ENCODE results near the gene MYO3B. TPM values are rescaled to one million over a fixed set of nuclear protein-coding genes. Genes with fewer than 3 reads are reported as not detected.

MYO3B gene
- total and polyA plus RNA-seq, 2 donors (not counting 3 experiments of a cell fraction or from before 2014, with no cell fraction given), result 0.03 TPM; not detected in 1

DNA sequence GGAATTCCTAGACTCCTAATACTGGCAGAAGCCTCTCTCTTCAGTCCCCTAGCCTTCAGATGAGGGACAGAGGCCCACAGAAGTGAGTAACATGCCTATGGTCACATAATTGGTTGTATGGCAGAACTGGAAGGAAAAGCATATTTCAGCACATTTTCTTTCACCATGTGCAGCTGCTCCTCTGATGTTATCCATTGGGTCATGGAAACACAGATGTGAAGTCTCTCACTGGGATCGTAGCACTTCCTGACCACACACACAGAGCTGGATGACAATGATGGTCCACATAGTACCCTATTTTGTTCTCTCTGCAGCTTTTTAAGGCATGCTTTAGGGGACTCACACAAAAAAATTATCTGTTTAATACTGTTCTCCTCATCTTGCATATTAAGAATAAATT is 24.5 kb downstream of the MYO3B start:
- H3K27ac ChIP-seq (ENCODE audit: insufficient read depth, low read depth, low read length), result no peak overlapping the region
- peaks cover 5 to 7% of the 10 kb centered on the region in 2 experiments for H3K27me3 ChIP-seq (ENCODE audit: control insufficient read depth in 2 of 2, insufficient read depth in 2 of 2, low read length in 2 of 2)
- no peak overlapping the region for H3K4me3 ChIP-seq (replicated peaks in 1 of 3; ENCODE audit: insufficient read depth in 1 of 3, low read depth in 1 of 3, low read length in 3 of 3)
- no peaks in the 10 kb centered on the region for H3K9me1 ChIP-seq (replicated peaks; ENCODE audit: control insufficient read depth, extremely low read depth, insufficient read depth, low read length)
- dilution Hi-C loops (cut with MboI; ENCODE audit: extremely low pct_ligation_motif_present, low sequenced_read_pairs), result no loop called here
- no peaks in the 10 kb centered on the region for H4K20me1 ChIP-seq (replicated peaks; ENCODE audit: control insufficient read depth, extremely low read depth, insufficient read depth, low read length)
- intact Hi-C loops (cut with micrococcal nuclease), result no loop called here
- H3K79me2 ChIP-seq (ENCODE audit: control insufficient read depth, insufficient read depth, low read length), result no peaks in the 10 kb centered on the region
- no peaks in the 10 kb centered on the region for H3K9me3 ChIP-seq (replicated peaks; ENCODE audit: control insufficient read depth, insufficient read depth, low read length)
- no peak overlapping the region for H3K9ac ChIP-seq (replicated peaks; ENCODE audit: extremely low read depth, insufficient read depth, low read length)
- DNase-seq (ENCODE audit: low read depth, low spot score) (no peak), FAIRE-seq (no peak)
- TF ChIP-seq, protein P1, sequence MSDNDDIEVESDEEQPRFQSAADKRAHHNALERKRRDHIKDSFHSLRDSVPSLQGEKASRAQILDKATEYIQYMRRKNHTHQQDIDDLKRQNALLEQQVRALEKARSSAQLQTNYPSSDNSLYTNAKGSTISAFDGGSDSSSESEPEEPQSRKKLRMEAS (IDR thresholded peaks at IDR 0.05; ENCODE audit: insufficient read depth, insufficient read length), result no peak
- TF ChIP-seq EZH2 (IDR thresholded peaks at IDR 0.05; ENCODE audit: borderline replicate concordance, low read depth, low read length, severe bottlenecking), result no peak
- no peak for TF ChIP-seq JUN (IDR thresholded peaks at IDR 0.05; ENCODE audit: borderline replicate concordance, insufficient read depth, insufficient read length, low read depth)
- TF ChIP-seq, protein P2, sequence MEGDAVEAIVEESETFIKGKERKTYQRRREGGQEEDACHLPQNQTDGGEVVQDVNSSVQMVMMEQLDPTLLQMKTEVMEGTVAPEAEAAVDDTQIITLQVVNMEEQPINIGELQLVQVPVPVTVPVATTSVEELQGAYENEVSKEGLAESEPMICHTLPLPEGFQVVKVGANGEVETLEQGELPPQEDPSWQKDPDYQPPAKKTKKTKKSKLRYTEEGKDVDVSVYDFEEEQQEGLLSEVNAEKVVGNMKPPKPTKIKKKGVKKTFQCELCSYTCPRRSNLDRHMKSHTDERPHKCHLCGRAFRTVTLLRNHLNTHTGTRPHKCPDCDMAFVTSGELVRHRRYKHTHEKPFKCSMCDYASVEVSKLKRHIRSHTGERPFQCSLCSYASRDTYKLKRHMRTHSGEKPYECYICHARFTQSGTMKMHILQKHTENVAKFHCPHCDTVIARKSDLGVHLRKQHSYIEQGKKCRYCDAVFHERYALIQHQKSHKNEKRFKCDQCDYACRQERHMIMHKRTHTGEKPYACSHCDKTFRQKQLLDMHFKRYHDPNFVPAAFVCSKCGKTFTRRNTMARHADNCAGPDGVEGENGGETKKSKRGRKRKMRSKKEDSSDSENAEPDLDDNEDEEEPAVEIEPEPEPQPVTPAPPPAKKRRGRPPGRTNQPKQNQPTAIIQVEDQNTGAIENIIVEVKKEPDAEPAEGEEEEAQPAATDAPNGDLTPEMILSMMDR (IDR thresholded peaks at IDR 0.05; ENCODE audit: extremely low read depth in 1 of 2, insufficient read depth in 1 of 2, low read depth in 1 of 2, low read length in 2 of 2), result no peak
- TF ChIP-seq POLR2A (IDR thresholded peaks at IDR 0.05; ENCODE audit: low read depth, low read length), result no peak
- TF ChIP-seq FOS (IDR thresholded peaks at IDR 0.05; ENCODE audit: borderline replicate concordance, insufficient read depth, low read length), result no peak
- TF ChIP-seq POLR2AphosphoS5 (IDR thresholded peaks at IDR 0.05; ENCODE audit: insufficient read depth, low read depth, low read length), result no peak
- H2AFZ ChIP-seq (ENCODE audit: low read depth, low read length), result no peak overlapping the region
- BruUV-seq (replicated peaks), result no TSS peak
- ChIA-PET POLR2A (interaction anchor here (0.6 kb wide), 1 partner anchor 62 kb away, joined by 4 read pairs; no protein-coding TSS in a partner anchor), CTCF (interaction anchor here (1.1 kb wide), 1 partner anchor 40 kb away, joined by 3 read pairs; no protein-coding TSS in a partner anchor)
- H3K4me2 ChIP-seq (ENCODE audit: insufficient read depth, low read length), result no peak overlapping the region
- no peaks in the 10 kb centered on the region for H3K36me3 ChIP-seq (ENCODE audit: control insufficient read depth in 2 of 2, extremely low read depth in 1 of 2, insufficient read depth in 2 of 2, low read length in 2 of 2)
- H3K4me1 ChIP-seq (ENCODE audit: control insufficient read depth, extremely low read depth, insufficient read depth, low read length), result no peaks in the 10 kb centered on the region
